CD14-positive monocyte (primary cell): Measurements from ENCODE around the gene BACE2. TPM values are rescaled to one million over a fixed set of nuclear protein-coding genes. Genes with fewer than 3 reads are reported as not detected.
"Not testable (repeated sequence)": the region's sequence is repeated elsewhere in the genome, so short reads cannot be mapped to it uniquely, and the experiment has no call there.

ENCODE experiments used
- DNase-seq, 3 donors: peaks; one replicate each; pipeline ENCODE4 v3.0.0-alpha.2; 2011 to 2022
- H2AFZ ChIP-seq: 2 replicates; pipeline ENCODE4 v1.6.0; 2012; ENCODE audit warnings: mild to moderate bottlenecking, low read depth, low read length, inconsistent platforms; ENCODE audit not compliant: insufficient read depth, poor library complexity, severe bottlenecking
- H3K27ac ChIP-seq, 2 donors: 1 replicate in 1 of 2; 2 replicates in 1 of 2; pipeline ENCODE4 v1.5.1; 2012 to 2013; ENCODE audit warnings: low read length in 2 of 2, control low read depth in 1 of 2, inconsistent platforms in 1 of 2, low read depth in 1 of 2, mild to moderate bottlenecking in 1 of 2
- H3K27me3 ChIP-seq, 2 donors: one replicate each; pipeline versions ENCODE4 v1.6.0 to v1.6.1; 2011 to 2013; ENCODE audit warnings: low read length in 2 of 2; ENCODE audit not compliant: control insufficient read depth in 2 of 2, insufficient read depth in 2 of 2
- H3K36me3 ChIP-seq, 2 donors: replicated peaks in 1 of 2; 1 replicate in 1 of 2; 2 replicates in 1 of 2; pipeline versions ENCODE4 v1.5.1 to v1.6.1; 2012 to 2013; ENCODE audit warnings: low read length in 2 of 2, control low read depth in 1 of 2, inconsistent platforms in 1 of 2, mild to moderate bottlenecking in 1 of 2; ENCODE audit not compliant: insufficient read depth in 2 of 2, control insufficient read depth in 1 of 2
- H3K4me1 ChIP-seq, 2 donors: 1 replicate in 1 of 2; 2 replicates in 1 of 2; pipeline versions ENCODE4 v1.5.1 to v1.6.1; 2012 to 2013; ENCODE audit warnings: low read length in 2 of 2, control low read depth in 1 of 2, inconsistent platforms in 1 of 2, mild to moderate bottlenecking in 1 of 2, moderate library complexity in 1 of 2; ENCODE audit not compliant: insufficient read depth in 2 of 2, control insufficient read depth in 1 of 2
- H3K4me2 ChIP-seq: replicated peaks from 2 replicates; pipeline ENCODE3; 2012; ENCODE audit warnings: low read length, moderate library complexity, mild to moderate bottlenecking; ENCODE audit not compliant: poor library complexity, severe bottlenecking; ENCODE audit errors: extremely low read depth
- H3K4me3 ChIP-seq, 3 experiments: fragments of 200-600 bp in 1 of 3; sonication (generic) in 1 of 3; replicated peaks in 1 of 3; 1 replicate in 2 of 3; 2 replicates in 1 of 3; pipeline ENCODE4 v1.5.1; 2011 to 2013; ENCODE audit warnings: low read length in 3 of 3, mild to moderate bottlenecking in 3 of 3, control low read depth in 2 of 3, low read depth in 2 of 3, inconsistent platforms in 1 of 3, moderate library complexity in 1 of 3
- H3K79me2 ChIP-seq: 2 replicates; pipeline ENCODE4 v1.6.0; 2012; ENCODE audit warnings: mild to moderate bottlenecking, control low read depth, inconsistent platforms, low read length, moderate library complexity; ENCODE audit not compliant: insufficient read depth
- H3K9ac ChIP-seq: 2 replicates; pipeline ENCODE4 v1.6.0; 2017; ENCODE audit warnings: low read length, mild to moderate bottlenecking; ENCODE audit not compliant: insufficient read depth, poor library complexity, severe bottlenecking
- H3K9me3 ChIP-seq, 2 donors: replicated peaks in 1 of 2; 1 replicate in 1 of 2; 2 replicates in 1 of 2; pipeline versions ENCODE4 v1.5.1 to v1.6.1; 2012 to 2013; ENCODE audit warnings: low read length in 2 of 2, control low read depth in 1 of 2; ENCODE audit not compliant: control insufficient read depth in 1 of 2, insufficient read depth in 1 of 2
- H4K20me1 ChIP-seq: 2 replicates; pipeline ENCODE4 v1.6.0; 2012; ENCODE audit warnings: mild to moderate bottlenecking, low read length, control low read depth, moderate library complexity; ENCODE audit not compliant: insufficient read depth
- H3K27ac Mint-ChIP-seq, 7 donors: one replicate each; pipeline ENCODE4 v1.8.0; 2020; ENCODE audit warnings: mild to moderate bottlenecking in 7 of 7, mixed read lengths in 7 of 7, moderate library complexity in 6 of 7, inconsistent platforms in 2 of 7
- H3K27me3 Mint-ChIP-seq, 3 donors: one replicate each; pipeline ENCODE4 v1.8.0; 2021 to 2022; ENCODE audit warnings: low read depth in 3 of 3, mild to moderate bottlenecking in 3 of 3, mixed read lengths in 3 of 3, moderate library complexity in 3 of 3, inconsistent platforms in 1 of 3
- H3K36me3 Mint-ChIP-seq, 2 donors: one replicate each; pipeline ENCODE4 v1.8.0; 2020; ENCODE audit warnings: mixed read lengths in 2 of 2, inconsistent platforms in 1 of 2, mild to moderate bottlenecking in 1 of 2
- H3K4me1 Mint-ChIP-seq: one replicate; pipeline ENCODE4 v1.8.0; 2020; ENCODE audit warnings: mild to moderate bottlenecking, mixed read lengths
- H3K4me3 Mint-ChIP-seq, 2 donors: one replicate each; pipeline ENCODE4 v1.8.0; 2020; ENCODE audit warnings: mild to moderate bottlenecking in 2 of 2, mixed read lengths in 2 of 2, moderate library complexity in 1 of 2
- H3K9me3 Mint-ChIP-seq, 7 donors: one replicate each; pipeline ENCODE4 v1.8.0; 2020 to 2022; ENCODE audit warnings: mixed read lengths in 7 of 7, mild to moderate bottlenecking in 6 of 7, moderate library complexity in 6 of 7, inconsistent platforms in 2 of 7
- CTCF ChIP-seq: fragments of 200-600 bp; IDR thresholded peaks from one replicate; pipeline ENCODE4 v1.8.0; 2022; ENCODE audit warnings: antibody characterized with exemption, mild to moderate bottlenecking
- WGBS: methylation state at CpG from one replicate; pipeline ENCODE4 v1.1.5; 2013; ENCODE audit warnings: missing lambda C conversion rate; ENCODE audit not compliant: insufficient coverage; 5-methylcytosine and 5-hydroxymethylcytosine counted together
- intact Hi-C, 2 donors: fragments of 100-400 bp; cut with micrococcal nuclease; formaldehyde crosslinking; loops; one replicate each; pipeline versions ENCODE4 v1.15.0 to v1.15.1; 2023
- polyA plus RNA-seq, 3 donors: library from polyadenylated mRNA; depleted of rRNA in 1 of 3; unstranded in 2 of 3; stranded (reverse) in 1 of 3; fragments of 300-500 nt in 2 of 3; fragments of >200 nt in 1 of 3; fragmentation: Illumina TruSeq in 2 of 3; gene quantifications; 1 replicate in 2 of 3; 2 replicates in 1 of 3; pipeline ENCODE4 v1.2.3, GENCODE V29; 2012 to 2021

Gene BACE2
- polyA plus RNA-seq, 3 donors: 0.05 to 0.26 TPM; not detected in 1

- no peak overlapping the region for H3K27ac ChIP-seq
- no peak overlapping the region for H3K9ac ChIP-seq
- no peaks in the 10 kb centered on the region for H3K79me2 ChIP-seq
- Mint-ChIP-seq H3K9me3 (peaks cover 5 to 21% (median 13%) of the 10 kb centered on the region in 7 donors), H3K27ac (no peak overlapping the region), H3K4me3 (no peak overlapping the region), H3K27me3 (peaks cover 0 to 2% (median 0%) of the 10 kb centered on the region in 3 donors), H3K4me1 (no peaks in the 10 kb centered on the region), H3K36me3 (no peaks in the 10 kb centered on the region)
- no peak overlapping the region for H2AFZ ChIP-seq
- intact Hi-C loops: no loop called here
- no peak overlapping the region for H3K4me2 ChIP-seq
- TF ChIP-seq CTCF: no peak
- no peaks in the 10 kb centered on the region for H3K27me3 ChIP-seq
- WGBS: 40% methylated on average over 2 of the region's 4 CpGs
- peaks cover 0 to 3% of the 10 kb centered on the region in 2 donors for H3K9me3 ChIP-seq
- H4K20me1 ChIP-seq: no peaks in the 10 kb centered on the region
- no peaks in the 10 kb centered on the region for H3K4me1 ChIP-seq
- DNase-seq: no peak
- H3K36me3 ChIP-seq: no peaks in the 10 kb centered on the region
- no peak overlapping the region for H3K4me3 ChIP-seq
These were observed 86.2 kb downstream of the BACE2 start for GRCh38 chr21:41254090-41254700.

- no peaks in the 10 kb centered on the region for H3K36me3 ChIP-seq
These were observed 87.2 kb downstream of the BACE2 start for GRCh38 chr21:41255190-41255589.

GRCh38 chr21:41256231-41256630 lies 88.3 kb downstream of the BACE2 start:
- H3K9me3 ChIP-seq, H3K4me1 Mint-ChIP-seq, H3K27me3 Mint-ChIP-seq, H3K9ac ChIP-seq, H3K4me1 ChIP-seq, H3K36me3 Mint-ChIP-seq, H3K36me3 ChIP-seq, H3K4me3 Mint-ChIP-seq, intact Hi-C loops, DNase-seq, H3K27me3 ChIP-seq, H3K27ac ChIP-seq, H3K4me3 ChIP-seq, H3K4me2 ChIP-seq, H4K20me1 ChIP-seq, H2AFZ ChIP-seq, H3K27ac Mint-ChIP-seq, H3K79me2 ChIP-seq: not testable (repeated sequence)
- H3K9me3 Mint-ChIP-seq: peaks cover 5 to 17% (median 10%) of the 10 kb centered on the region in 7 donors
- WGBS: no CpG with 5 or more reads among the region's 1 CpG

More at GRCh38 chr21:41255190-41255589, 87.2 kb downstream of the BACE2 start:
- no peak for TF ChIP-seq CTCF
- Histone ChIP-seq H3K9me3 (peaks cover 0 to 3% of the 10 kb centered on the region in 2 donors), H4K20me1 (no peaks in the 10 kb centered on the region), H3K4me2 (no peak overlapping the region), H3K4me1 (no peaks in the 10 kb centered on the region), H2AFZ (no peak overlapping the region), H3K27me3 (no peaks in the 10 kb centered on the region), H3K9ac (no peak overlapping the region), H3K4me3 (no peak overlapping the region), H3K27ac (no peak overlapping the region), H3K79me2 (no peaks in the 10 kb centered on the region)
- Mint-ChIP-seq H3K27me3 (peaks cover 0 to 2% (median 0%) of the 10 kb centered on the region in 3 donors), H3K4me1 (no peaks in the 10 kb centered on the region), H3K9me3 (peaks cover 5 to 19% (median 11%) of the 10 kb centered on the region in 7 donors), H3K36me3 (no peaks in the 10 kb centered on the region), H3K27ac (no peak overlapping the region), H3K4me3 (no peak overlapping the region)
- intact Hi-C loops: no loop called here
- DNase-seq: no peak
- 99% methylated on average over 8 of the region's 9 CpGs for WGBS
